ENCODE results near the gene HOXB4.

The HOXB4 gene

GRCh38 chr17:48589060-48589830 lies 11.1 kb upstream of the HOXB4 start:
- DNase-seq, result no peak

- no peak for DNase-seq
Measured at GRCh38 chr17:48588528-48588927, 10.4 kb upstream of the HOXB4 start.

GRCh38 chr17:48588074-48588415 lies 9.9 kb upstream of the HOXB4 start:
- DNase-seq, result no peak

- DNase-seq, result no peak
Measured at GRCh38 chr17:48587276-48588073, 9.3 kb upstream of the HOXB4 start.

- peak in 2 of 6 experiments; percentile 24 to 30 for DNase-seq
Measured at GRCh38 chr17:48586355-48587258, 8.5 kb upstream of the HOXB4 start.

GRCh38 chr17:48584223-48584741 lies 6.1 kb upstream of the HOXB4 start:
- no peak for DNase-seq

- no peak for DNase-seq
Measured at GRCh38 chr17:48583708-48584222, 5.6 kb upstream of the HOXB4 start.

GRCh38 chr17:48582750-48583069 lies 4.6 kb upstream of the HOXB4 start:
- no peak for DNase-seq

GRCh38 chr17:48579760-48580554 lies 1.8 kb upstream of the HOXB4 start:
- no peak for DNase-seq

GRCh38 chr17:48579471-48579759 lies 1.3 kb upstream of the HOXB4 start:
- no peak for DNase-seq

- no peak for DNase-seq
Measured at GRCh38 chr17:48578616-48579470, 693 bp upstream of the HOXB4 start.

- DNase-seq, result no peak
Measured at GRCh38 chr17:48577330-48577945, 712 bp downstream of the HOXB4 start.

GRCh38 chr17:48576479-48577309 lies 1.5 kb downstream of the HOXB4 start:
- DNase-seq, result no peak

- no peak for DNase-seq
Measured at GRCh38 chr17:48575673-48576478, 2.3 kb downstream of the HOXB4 start.

GRCh38 chr17:48575066-48575582 lies 3.0 kb downstream of the HOXB4 start:
- no peak for DNase-seq

- no peak for DNase-seq
Measured at GRCh38 chr17:48574505-48575065, 3.6 kb downstream of the HOXB4 start.

GRCh38 chr17:48571826-48572417 lies 6.2 kb downstream of the HOXB4 start:
- DNase-seq, result no peak
